ENCODE data around the gene SPEG. TPM values are rescaled to one million over a fixed set of nuclear protein-coding genes. Genes with fewer than 3 reads are reported as not detected.
A peak's percentile ranks its signal among the peaks of the same experiment; 100 is the strongest.

SPEG gene
- total RNA-seq, 1 donor from 2014 or later = 71.2 TPM

- H3K4me1 Mint-ChIP-seq (ENCODE audit: low read depth, unreplicated experiment) = peaks cover 40% of the 10 kb centered on the region
- Histone ChIP-seq H3K27me3 (ENCODE audit: insufficient read depth, low read length) (no peaks in the 10 kb centered on the region), H3K79me2 (ENCODE audit: insufficient read depth, low read length) (peaks cover 31% of the 10 kb centered on the region), H2AFZ (ENCODE audit: low read depth, low read length) (no peak overlapping the region), H3K9ac (ENCODE audit: low read length) (peak overlapping the region; percentile 71), H3K9me3 (ENCODE audit: insufficient read depth, low read depth, low read length) (no peaks in the 10 kb centered on the region), H3K36me3 (ENCODE audit: insufficient read depth, low read length) (no peaks in the 10 kb centered on the region), H3K4me3 (ENCODE audit: insufficient read depth, low read depth, low read length) (peak overlapping the region; percentile 56), H3K27ac (ENCODE audit: low read depth, low read length) (no peak overlapping the region), H4K20me1 (ENCODE audit: insufficient read depth, low read length) (no peaks in the 10 kb centered on the region), H3K4me1 (ENCODE audit: insufficient read depth, low read length) (peaks cover 40% of the 10 kb centered on the region), H3K4me2 (ENCODE audit: low read length) (peak overlapping the region; percentile 91)
- peak overlapping the region; percentile 53 for H3K27ac Mint-ChIP-seq (ENCODE audit: unreplicated experiment)
- no peak for FAIRE-seq
- DNase-seq (ENCODE audit: low read depth) = no peak
- peaks cover 3% of the 10 kb centered on the region for H3K36me3 Mint-ChIP-seq (ENCODE audit: low read depth, unreplicated experiment)
- TF ChIP-seq, protein P1, sequence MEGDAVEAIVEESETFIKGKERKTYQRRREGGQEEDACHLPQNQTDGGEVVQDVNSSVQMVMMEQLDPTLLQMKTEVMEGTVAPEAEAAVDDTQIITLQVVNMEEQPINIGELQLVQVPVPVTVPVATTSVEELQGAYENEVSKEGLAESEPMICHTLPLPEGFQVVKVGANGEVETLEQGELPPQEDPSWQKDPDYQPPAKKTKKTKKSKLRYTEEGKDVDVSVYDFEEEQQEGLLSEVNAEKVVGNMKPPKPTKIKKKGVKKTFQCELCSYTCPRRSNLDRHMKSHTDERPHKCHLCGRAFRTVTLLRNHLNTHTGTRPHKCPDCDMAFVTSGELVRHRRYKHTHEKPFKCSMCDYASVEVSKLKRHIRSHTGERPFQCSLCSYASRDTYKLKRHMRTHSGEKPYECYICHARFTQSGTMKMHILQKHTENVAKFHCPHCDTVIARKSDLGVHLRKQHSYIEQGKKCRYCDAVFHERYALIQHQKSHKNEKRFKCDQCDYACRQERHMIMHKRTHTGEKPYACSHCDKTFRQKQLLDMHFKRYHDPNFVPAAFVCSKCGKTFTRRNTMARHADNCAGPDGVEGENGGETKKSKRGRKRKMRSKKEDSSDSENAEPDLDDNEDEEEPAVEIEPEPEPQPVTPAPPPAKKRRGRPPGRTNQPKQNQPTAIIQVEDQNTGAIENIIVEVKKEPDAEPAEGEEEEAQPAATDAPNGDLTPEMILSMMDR (IDR thresholded peaks at IDR 0.05; ENCODE audit: insufficient read depth, low read depth, low read length) = no peak
- TF ChIP-seq EZH2 (IDR thresholded peaks at IDR 0.05; ENCODE audit: insufficient read depth, low read length) = no peak
- peak overlapping the region; percentile 86 for H3K4me3 Mint-ChIP-seq (ENCODE audit: unreplicated experiment)
- H3K27me3 Mint-ChIP-seq (ENCODE audit: low read depth, unreplicated experiment) = peaks cover 4% of the 10 kb centered on the region
- H3K9me3 Mint-ChIP-seq (ENCODE audit: unreplicated experiment) = no peaks in the 10 kb centered on the region
Measured at GRCh38 chr2:219443016-219443696, 8.5 kb downstream of the SPEG start.

GRCh38 chr2:219443697-219444023, 9.0 kb downstream of the SPEG start:
- H3K27me3 ChIP-seq (ENCODE audit: insufficient read depth, low read length) = no peaks in the 10 kb centered on the region
- H3K79me2 ChIP-seq (ENCODE audit: insufficient read depth, low read length) = peaks cover 35% of the 10 kb centered on the region
- no peak overlapping the region for H3K27ac ChIP-seq (ENCODE audit: low read depth, low read length)
- H3K36me3 ChIP-seq (ENCODE audit: insufficient read depth, low read length) = no peaks in the 10 kb centered on the region
- no peak overlapping the region for H2AFZ ChIP-seq (ENCODE audit: low read depth, low read length)
- H3K27me3 Mint-ChIP-seq (ENCODE audit: low read depth, unreplicated experiment) = peaks cover 4% of the 10 kb centered on the region
- peaks cover 40% of the 10 kb centered on the region for H3K4me1 Mint-ChIP-seq (ENCODE audit: low read depth, unreplicated experiment)
- H3K36me3 Mint-ChIP-seq (ENCODE audit: low read depth, unreplicated experiment) = peaks cover 3% of the 10 kb centered on the region
- no peaks in the 10 kb centered on the region for H3K9me3 ChIP-seq (ENCODE audit: insufficient read depth, low read depth, low read length)
- no peak overlapping the region for H3K27ac Mint-ChIP-seq (ENCODE audit: unreplicated experiment)
- H4K20me1 ChIP-seq (ENCODE audit: insufficient read depth, low read length) = no peaks in the 10 kb centered on the region
- peak overlapping the region; percentile 46 for H3K4me3 Mint-ChIP-seq (ENCODE audit: unreplicated experiment)
- no peak overlapping the region for H3K4me3 ChIP-seq (ENCODE audit: insufficient read depth, low read depth, low read length)
- TF ChIP-seq, protein P1 (IDR thresholded peaks at IDR 0.05; ENCODE audit: insufficient read depth, low read depth, low read length) = no peak
- TF ChIP-seq EZH2 (IDR thresholded peaks at IDR 0.05; ENCODE audit: insufficient read depth, low read length) = no peak
- H3K9me3 Mint-ChIP-seq (ENCODE audit: unreplicated experiment) = no peaks in the 10 kb centered on the region
- DNase-seq (ENCODE audit: low read depth) = no peak
- FAIRE-seq = no peak
- peaks cover 40% of the 10 kb centered on the region for H3K4me1 ChIP-seq (ENCODE audit: insufficient read depth, low read length)
- peak overlapping the region; percentile 91 for H3K4me2 ChIP-seq (ENCODE audit: low read length)
- no peak overlapping the region for H3K9ac ChIP-seq (ENCODE audit: low read length)

- peaks cover 7% of the 10 kb centered on the region for H3K36me3 Mint-ChIP-seq (ENCODE audit: low read depth, unreplicated experiment)
- peak overlapping the region; percentile 73 for H3K4me2 ChIP-seq (ENCODE audit: low read length)
Measured at GRCh38 chr2:219444566-219445091, 10.0 kb downstream of the SPEG start.

More at GRCh38 chr2:219444566-219445091, 10.0 kb downstream of the SPEG start:
- Histone ChIP-seq H3K4me3 (ENCODE audit: insufficient read depth, low read depth, low read length) (peak overlapping the region; percentile 10), H3K36me3 (ENCODE audit: insufficient read depth, low read length) (no peaks in the 10 kb centered on the region), H3K27me3 (ENCODE audit: insufficient read depth, low read length) (no peaks in the 10 kb centered on the region), H4K20me1 (ENCODE audit: insufficient read depth, low read length) (no peaks in the 10 kb centered on the region), H3K9me3 (ENCODE audit: insufficient read depth, low read depth, low read length) (no peaks in the 10 kb centered on the region), H3K79me2 (ENCODE audit: insufficient read depth, low read length) (peaks cover 44% of the 10 kb centered on the region), H2AFZ (ENCODE audit: low read depth, low read length) (no peak overlapping the region), H3K27ac (ENCODE audit: low read depth, low read length) (no peak overlapping the region), H3K9ac (ENCODE audit: low read length) (peak overlapping the region; percentile 50), H3K4me1 (ENCODE audit: insufficient read depth, low read length) (peaks cover 40% of the 10 kb centered on the region)
- TF ChIP-seq EZH2 (IDR thresholded peaks at IDR 0.05; ENCODE audit: insufficient read depth, low read length) = no peak
- TF ChIP-seq, protein P1 (IDR thresholded peaks at IDR 0.05; ENCODE audit: insufficient read depth, low read depth, low read length) = no peak
- DNase-seq (ENCODE audit: low read depth) (peak; percentile 33), FAIRE-seq (no peak)
- H3K9me3 Mint-ChIP-seq (ENCODE audit: unreplicated experiment) = no peaks in the 10 kb centered on the region
- peak overlapping the region; percentile 34 for H3K27ac Mint-ChIP-seq (ENCODE audit: unreplicated experiment)
- H3K27me3 Mint-ChIP-seq (ENCODE audit: low read depth, unreplicated experiment) = peaks cover 4% of the 10 kb centered on the region
- no peak overlapping the region for H3K4me3 Mint-ChIP-seq (ENCODE audit: unreplicated experiment)
- H3K4me1 Mint-ChIP-seq (ENCODE audit: low read depth, unreplicated experiment) = peaks cover 43% of the 10 kb centered on the region
